ENCODE results near the gene COPG2.

- TF ChIP-seq CTCF (IDR thresholded peaks at IDR 0.05; ENCODE audit: insufficient read depth, low read depth, low read length) (no peak), EZH2 (IDR thresholded peaks at IDR 0.05; ENCODE audit: insufficient read depth, low read length) (no peak)
Observed at GRCh38 chr7:130566898-130567280, 101.7 kb downstream of the COPG2 start.
